H1 (cell line): ENCODE results near the gene SLMAP. TPM values are rescaled to one million over a fixed set of nuclear protein-coding genes. Genes with fewer than 3 reads are reported as not detected.

Source experiments
- CTCF ChIA-PET: fragments of 300-600 bp; sonication (Branson Sonifier 250); formaldehyde crosslinking; loops from one replicate; lab custom pipeline; 2021; ENCODE audit not compliant: partially characterized antibody; lab: Charles Lee
- POLR2A ChIA-PET: fragments of 300-600 bp; sonication (Branson Sonifier 250); formaldehyde crosslinking; loops from one replicate; lab custom pipeline; 2021; ENCODE audit warnings: inconsistent platforms; ENCODE audit not compliant: partially characterized antibody; lab: Charles Lee
- DNase-seq, 2 experiments: peaks; one replicate each; pipeline versions ENCODE4 v3.0.0 to v3.0.0-alpha.2; 2010 to 2022; ENCODE audit warnings: low spot score in 2 of 2, low read depth in 1 of 2, mixed read lengths in 1 of 2
- FAIRE-seq: peaks from 2 replicates; lab custom pipeline; 2011; peaks lifted over from hg19 to GRCh38; lab: Jason Lieb, UNC
- H2AFZ ChIP-seq: 2 replicates; pipeline ENCODE4 v1.8.1; 2012; ENCODE audit warnings: low read length, inconsistent platforms
- H2AK5ac ChIP-seq: 2 replicates; pipeline ENCODE4 v1.6.1; 2013; ENCODE audit warnings: low read depth, low read length
- H2BK120ac ChIP-seq: replicated peaks from 2 replicates; pipeline ENCODE3; 2013; ENCODE audit warnings: low read depth, low read length, inconsistent platforms
- H2BK12ac ChIP-seq: 2 replicates; pipeline ENCODE4 v1.6.1; 2013; ENCODE audit warnings: low read depth, low read length
- H2BK15ac ChIP-seq: 2 replicates; pipeline ENCODE4 v1.6.1; 2013; ENCODE audit warnings: low read length
- H2BK20ac ChIP-seq: 2 replicates; pipeline ENCODE4 v1.6.1; 2013; ENCODE audit warnings: low read length
- H2BK5ac ChIP-seq: 2 replicates; pipeline ENCODE4 v1.6.1; 2013; ENCODE audit warnings: low read depth, low read length
- H3K14ac ChIP-seq: 2 replicates; pipeline ENCODE4 v1.6.1; 2013; ENCODE audit warnings: inconsistent platforms; ENCODE audit not compliant: insufficient read length
- H3K18ac ChIP-seq: 2 replicates; pipeline ENCODE4 v1.6.1; 2013; ENCODE audit warnings: low read length; ENCODE audit errors: extremely low read depth
- H3K23ac ChIP-seq: 2 replicates; pipeline ENCODE4 v1.6.1; 2013; ENCODE audit warnings: inconsistent platforms; ENCODE audit not compliant: insufficient read length
- H3K23me2 ChIP-seq: 2 replicates; pipeline ENCODE4 v1.6.1; 2013; ENCODE audit warnings: low read depth, low read length
- H3K27ac ChIP-seq: 2 replicates; pipeline ENCODE4 v1.6.1; 2011; ENCODE audit warnings: low read depth, low read length, inconsistent platforms
- H3K27me3 ChIP-seq, 4 experiments: replicated peaks in 1 of 4; 1 replicate in 1 of 4; 2 replicates in 3 of 4; pipeline versions ENCODE4 v1.6.1 to v1.8.1; 2011 to 2013; ENCODE audit warnings: low read length in 3 of 4, mild to moderate bottlenecking in 3 of 4, inconsistent platforms in 2 of 4, mixed read lengths in 2 of 4, moderate library complexity in 1 of 4; ENCODE audit not compliant: control insufficient read depth in 3 of 4, insufficient read depth in 3 of 4; ENCODE audit errors: extremely low read depth in 1 of 4
- H3K36me3 ChIP-seq, 4 experiments: 2 replicates each; pipeline versions ENCODE4 v1.6.1 to v1.8.1; 2011 to 2013; ENCODE audit warnings: mild to moderate bottlenecking in 4 of 4, low read length in 3 of 4, moderate library complexity in 2 of 4, control low read depth in 1 of 4, inconsistent platforms in 1 of 4; ENCODE audit not compliant: insufficient read depth in 4 of 4, control insufficient read depth in 2 of 4
- H3K4ac ChIP-seq: replicated peaks from 2 replicates; pipeline ENCODE3; 2013; ENCODE audit warnings: low read length, low read depth, mixed read lengths, inconsistent platforms; ENCODE audit not compliant: insufficient read length
- H3K4me1 ChIP-seq, 4 experiments: replicated peaks in 1 of 4; 1 replicate in 1 of 4; 2 replicates in 3 of 4; pipeline versions ENCODE4 v1.6.1 to v1.8.1; 2011 to 2013; ENCODE audit warnings: low read length in 3 of 4, inconsistent platforms in 2 of 4, mixed read lengths in 1 of 4; ENCODE audit not compliant: insufficient read depth in 4 of 4, control insufficient read depth in 3 of 4
- H3K4me2 ChIP-seq, 2 experiments: 2 replicates each; pipeline versions ENCODE4 v1.6.1 to v1.8.1; 2011 to 2013; ENCODE audit warnings: low read depth in 2 of 2, low read length in 2 of 2, control low read depth in 1 of 2, inconsistent platforms in 1 of 2, mild to moderate bottlenecking in 1 of 2; ENCODE audit not compliant: insufficient read depth in 1 of 2
- H3K4me3 ChIP-seq, 4 experiments: fragments of 200-600, 300-600 bp in 1 of 4; sonication (generic), shearing (Covaris generic), sonication (Bioruptor Twin) in 1 of 4; 2 replicates each; pipeline versions ENCODE4 v1.5.1 to v1.8.1; 2011 to 2016; ENCODE audit warnings: low read length in 4 of 4, low read depth in 3 of 4, control low read depth in 2 of 4, inconsistent platforms in 2 of 4, mild to moderate bottlenecking in 2 of 4, mixed read lengths in 1 of 4, moderate library complexity in 1 of 4; ENCODE audit not compliant: insufficient read depth in 2 of 4; ENCODE audit errors: extremely low read depth in 1 of 4
- H3K56ac ChIP-seq: replicated peaks from 2 replicates; pipeline ENCODE3; 2013; ENCODE audit warnings: low read depth, mild to moderate bottlenecking, mixed read lengths, low read length, inconsistent platforms; ENCODE audit not compliant: insufficient read length
- H3K79me1 ChIP-seq: 2 replicates; pipeline ENCODE4 v1.6.1; 2013; ENCODE audit warnings: low read depth, low read length, control low read depth
- H3K79me2 ChIP-seq, 2 experiments: 2 replicates each; pipeline versions ENCODE4 v1.6.1 to v1.8.1; 2012 to 2013; ENCODE audit warnings: low read length in 2 of 2, mild to moderate bottlenecking in 2 of 2, inconsistent platforms in 1 of 2; ENCODE audit not compliant: insufficient read depth in 2 of 2, control insufficient read depth in 1 of 2
- H3K9ac ChIP-seq, 4 experiments: replicated peaks in 1 of 4; 1 replicate in 1 of 4; 2 replicates in 3 of 4; pipeline versions ENCODE4 v1.6.1 to v1.8.1; 2011 to 2013; ENCODE audit warnings: low read depth in 3 of 4, low read length in 3 of 4, control low read depth in 2 of 4, mild to moderate bottlenecking in 2 of 4, moderate library complexity in 2 of 4, inconsistent platforms in 1 of 4; ENCODE audit errors: extremely low read depth in 1 of 4
- H3K9me3 ChIP-seq, 2 experiments: 2 replicates each; pipeline versions ENCODE4 v1.6.1 to v1.8.1; 2012 to 2013; ENCODE audit warnings: mild to moderate bottlenecking in 2 of 2, moderate library complexity in 2 of 2, control low read depth in 1 of 2, inconsistent platforms in 1 of 2, low read depth in 1 of 2, low read length in 1 of 2, mixed read lengths in 1 of 2; ENCODE audit not compliant: insufficient read depth in 2 of 2
- H4K20me1 ChIP-seq, 2 experiments: replicated peaks in 1 of 2; 2 replicates each; pipeline versions ENCODE3 to v1.8.1; 2011 to 2013; ENCODE audit warnings: inconsistent platforms in 2 of 2, low read length in 2 of 2, mild to moderate bottlenecking in 1 of 2; ENCODE audit not compliant: insufficient read depth in 2 of 2, control insufficient read depth in 1 of 2
- H4K5ac ChIP-seq: 2 replicates; pipeline ENCODE4 v1.6.1; 2013; ENCODE audit warnings: low read length, low read depth, mixed read lengths, inconsistent platforms; ENCODE audit not compliant: insufficient read length
- H4K8ac ChIP-seq: 2 replicates; pipeline ENCODE4 v1.8.0; 2013; ENCODE audit warnings: mild to moderate bottlenecking, moderate library complexity, low read length, inconsistent platforms; ENCODE audit not compliant: insufficient read depth; ENCODE audit errors: extremely low read depth
- H4K91ac ChIP-seq: replicated peaks from 2 replicates; pipeline ENCODE3; 2013; ENCODE audit warnings: low read length, mixed read lengths, inconsistent platforms; ENCODE audit not compliant: insufficient read length
- BCL11A ChIP-seq, 2 experiments: IDR thresholded peaks; one replicate each; pipeline ENCODE4 v1.6.1; 2011; ENCODE audit warnings: low read depth in 2 of 2, low read length in 2 of 2, mild to moderate bottlenecking in 2 of 2
- POLR2A ChIP-seq, 2 experiments: IDR thresholded peaks; 1 replicate in 1 of 2; 2 replicates in 1 of 2; pipeline ENCODE4 v1.6.1; 2011; ENCODE audit warnings: low read depth in 2 of 2, low read length in 2 of 2, mild to moderate bottlenecking in 2 of 2; ENCODE audit errors: control extremely low read depth in 1 of 2
- WGBS, 2 experiments: shearing (Covaris generic) in 1 of 2; methylation state at CpG; one replicate each; pipeline versions ENCODE4 v1.1.6 to v1.1.7; 2013 to 2015; ENCODE audit warnings: low lambda C conversion rate in 2 of 2, mixed read lengths in 2 of 2, inconsistent platforms in 1 of 2, low coverage in 1 of 2, missing lambda C conversion rate in 1 of 2; ENCODE audit not compliant: insufficient replicate concordance in 2 of 2, insufficient coverage in 1 of 2, insufficient read length in 1 of 2; ENCODE audit errors: extremely low coverage in 1 of 2, missing lambda C conversion rate in 1 of 2; 5-methylcytosine and 5-hydroxymethylcytosine counted together
- polyA plus RNA-seq, 7 experiments: library from polyadenylated mRNA; depleted of rRNA in 3 of 7; stranded (reverse) in 5 of 7; unstranded in 2 of 7; fragments of >200 nt in 5 of 7; fragments of 200-250 nt in 2 of 7; gene quantifications; 1 replicate in 5 of 7; 2 replicates in 1 of 7; 4 replicates in 1 of 7; pipeline versions ENCODE4 v1.2.1 to v1.2.3, GENCODE V29; 2011 to 2013; ENCODE audit warnings: missing spikeins in 2 of 7, mixed read lengths in 2 of 7
- total RNA-seq: library from RNA; stranded (reverse); fragmentation: NEBNext Ultra II Directional; extraction: Animal tissue kit (Norgen Biotek cat#: 25700); gene quantifications from 2 replicates; pipeline ENCODE4 v1.2.1, GENCODE V29; 2021

SLMAP gene
- total and polyA plus RNA-seq, 2 of the 8 experiments (the other 6 are each of a cell fraction or from before 2014, with no cell fraction given), result 13.6 to 70.4 TPM

DNA sequence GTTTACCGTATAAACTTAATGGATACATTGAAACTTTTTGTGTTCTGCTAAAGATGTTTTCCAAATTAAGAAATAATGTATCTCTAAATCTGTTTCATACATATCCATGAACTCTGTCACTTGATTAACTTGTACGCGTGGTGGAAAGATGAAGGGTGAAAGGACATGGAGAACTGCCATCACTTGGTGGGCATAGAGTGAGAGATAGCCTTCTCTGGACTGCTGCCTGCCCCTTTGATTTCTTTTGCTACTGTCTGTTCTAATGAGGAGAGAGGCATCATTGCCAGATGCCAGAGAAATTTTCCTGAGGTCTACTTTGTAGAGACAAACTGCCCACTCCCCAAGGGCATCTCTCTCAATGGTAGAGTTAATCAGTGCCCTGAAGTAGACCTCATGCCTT lies 120.5 kb downstream of the SLMAP start:
- no peak overlapping the region for H3K18ac ChIP-seq
- whole genome bisulfite sequencing, 2 experiments, result 93% methylated on average over 3 of the region's 3 CpGs; no CpG with 5 or more reads in 1 of the 2 experiments
- H4K91ac ChIP-seq, result no peak overlapping the region
- FAIRE-seq, result peak; percentile 39
- H4K8ac ChIP-seq, result no peak overlapping the region
- no peak overlapping the region for H3K4me2 ChIP-seq
- no peaks in the 10 kb centered on the region for H3K79me1 ChIP-seq
- no peak overlapping the region for H3K14ac ChIP-seq
- no peak overlapping the region for H3K27ac ChIP-seq
- H3K4me1 ChIP-seq, result no peaks in the 10 kb centered on the region
- no peak overlapping the region for H2BK12ac ChIP-seq
- no peaks in the 10 kb centered on the region for H3K79me2 ChIP-seq
- no peak overlapping the region for H4K5ac ChIP-seq
- no peaks in the 10 kb centered on the region for H3K27me3 ChIP-seq
- no peaks in the 10 kb centered on the region for H4K20me1 ChIP-seq
- H2AK5ac ChIP-seq, result no peak overlapping the region
- H3K36me3 ChIP-seq, result no peaks in the 10 kb centered on the region; a peak in 1 of 8 replicates
- no peak overlapping the region for H3K4ac ChIP-seq
- no peak overlapping the region for H2BK5ac ChIP-seq
- no peak overlapping the region for H3K9ac ChIP-seq
- H3K23ac ChIP-seq, result no peak overlapping the region
- no peak overlapping the region for H3K56ac ChIP-seq
- ChIA-PET POLR2A (no interaction called here), CTCF (no interaction called here)
- H3K4me3 ChIP-seq, result no peak overlapping the region
- H2BK120ac ChIP-seq, result no peak overlapping the region
- no peak overlapping the region for H2AFZ ChIP-seq
- no peaks in the 10 kb centered on the region for H3K23me2 ChIP-seq
- no peak overlapping the region for H2BK15ac ChIP-seq
- H3K9me3 ChIP-seq, result no peaks in the 10 kb centered on the region
- H2BK20ac ChIP-seq, result no peak overlapping the region
- DNase-seq, result no peak
- TF ChIP-seq BCL11A (IDR thresholded peaks at IDR 0.05; ENCODE audit: low read depth in 2 of 2, low read length in 2 of 2) (no peak), POLR2A (IDR thresholded peaks at IDR 0.05; ENCODE audit: control extremely low read depth in 1 of 2, low read depth in 2 of 2, low read length in 2 of 2) (no peak)
